Duodenal mucosa (tissue), 2 donors: Measurements from ENCODE around the gene AQP1.

Experiments
- H3K27ac ChIP-seq: one replicate; pipeline ENCODE4 v1.7.0; 2013; ENCODE audit warnings: low read depth, low read length
- H3K27me3 ChIP-seq, 2 donors: one replicate each; pipeline ENCODE4 v1.7.0; 2013; ENCODE audit warnings: low read length in 2 of 2, control low read depth in 1 of 2; ENCODE audit not compliant: insufficient read depth in 2 of 2, control insufficient read depth in 1 of 2
- H3K36me3 ChIP-seq, 2 donors: one replicate each; pipeline ENCODE4 v1.7.0; 2013; ENCODE audit warnings: low read length in 2 of 2, control low read depth in 1 of 2; ENCODE audit not compliant: insufficient read depth in 2 of 2, control insufficient read depth in 1 of 2
- H3K4me1 ChIP-seq, 2 donors: one replicate each; pipeline ENCODE4 v1.7.0; 2013; ENCODE audit warnings: low read length in 2 of 2, control low read depth in 1 of 2; ENCODE audit not compliant: insufficient read depth in 2 of 2, control insufficient read depth in 1 of 2
- H3K4me3 ChIP-seq, 2 donors: one replicate each; pipeline ENCODE4 v1.7.0; 2013; ENCODE audit warnings: low read length in 2 of 2, low read depth in 1 of 2
- H3K9ac ChIP-seq, 2 donors: one replicate each; pipeline ENCODE4 v1.7.0; 2013; ENCODE audit warnings: low read length in 2 of 2, low read depth in 1 of 2
- H3K9me3 ChIP-seq, 2 donors: one replicate each; pipeline ENCODE4 v1.7.0; 2013; ENCODE audit warnings: low read length in 2 of 2, control low read depth in 1 of 2; ENCODE audit not compliant: control insufficient read depth in 1 of 2

AQP1 gene

DNA sequence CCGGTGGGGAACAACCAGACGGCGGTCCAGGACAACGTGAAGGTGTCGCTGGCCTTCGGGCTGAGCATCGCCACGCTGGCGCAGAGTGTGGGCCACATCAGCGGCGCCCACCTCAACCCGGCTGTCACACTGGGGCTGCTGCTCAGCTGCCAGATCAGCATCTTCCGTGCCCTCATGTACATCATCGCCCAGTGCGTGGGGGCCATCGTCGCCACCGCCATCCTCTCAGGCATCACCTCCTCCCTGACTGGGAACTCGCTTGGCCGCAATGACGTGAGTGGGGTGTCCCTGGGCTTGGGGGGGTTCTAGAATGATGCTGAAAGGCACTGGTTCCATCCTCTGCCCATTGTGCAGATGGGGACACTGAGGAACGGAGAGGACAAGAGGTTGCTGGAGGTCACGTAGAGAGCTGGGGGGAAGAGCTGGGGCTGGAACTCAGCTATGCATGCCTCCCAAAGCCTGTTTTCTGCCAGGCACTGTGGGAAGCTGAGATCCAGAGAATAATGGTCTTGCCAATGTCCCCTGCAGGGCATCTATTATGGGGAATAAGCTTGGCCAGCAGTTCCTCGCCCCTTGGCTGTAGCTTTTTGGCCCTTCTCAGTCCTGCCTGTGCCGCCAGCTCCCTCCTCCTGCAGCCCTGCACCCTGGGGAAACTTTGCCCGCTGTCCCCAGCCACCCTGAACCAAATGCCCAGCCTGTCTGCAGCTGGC is 523 bp downstream of the AQP1 start:
- H3K9ac ChIP-seq, result peak overlapping the region; percentile 44 to 53
- peaks cover 49 to 94% of the 10 kb centered on the region in 2 donors for H3K4me1 ChIP-seq

DNA sequence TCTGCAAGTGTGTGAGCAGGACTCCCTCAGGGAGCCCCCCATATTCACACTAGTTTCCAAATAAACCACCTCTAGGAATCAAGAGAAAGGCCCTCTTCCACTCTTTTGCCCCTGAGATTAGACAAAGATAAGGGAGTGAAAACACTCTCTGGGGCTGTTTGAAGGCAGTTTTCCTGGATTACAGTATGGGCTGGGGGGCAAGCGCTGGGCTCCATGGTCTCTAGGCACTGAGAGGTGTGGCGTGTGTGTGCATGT is 1.0 kb downstream of the AQP1 start:
- peaks cover 49 to 90% of the 10 kb centered on the region in 2 donors for H3K4me1 ChIP-seq
- H3K4me3 ChIP-seq, result peak overlapping the region; percentile 67 to 77

More for the DNA sequence above, 523 bp downstream of the AQP1 start:
- Histone ChIP-seq H3K4me3 (peak overlapping the region; percentile 67 to 77), H3K9me3 (no peaks in the 10 kb centered on the region), H3K27ac (no peak overlapping the region), H3K27me3 (no peaks in the 10 kb centered on the region), H3K36me3 (no peaks in the 10 kb centered on the region)

DNA sequence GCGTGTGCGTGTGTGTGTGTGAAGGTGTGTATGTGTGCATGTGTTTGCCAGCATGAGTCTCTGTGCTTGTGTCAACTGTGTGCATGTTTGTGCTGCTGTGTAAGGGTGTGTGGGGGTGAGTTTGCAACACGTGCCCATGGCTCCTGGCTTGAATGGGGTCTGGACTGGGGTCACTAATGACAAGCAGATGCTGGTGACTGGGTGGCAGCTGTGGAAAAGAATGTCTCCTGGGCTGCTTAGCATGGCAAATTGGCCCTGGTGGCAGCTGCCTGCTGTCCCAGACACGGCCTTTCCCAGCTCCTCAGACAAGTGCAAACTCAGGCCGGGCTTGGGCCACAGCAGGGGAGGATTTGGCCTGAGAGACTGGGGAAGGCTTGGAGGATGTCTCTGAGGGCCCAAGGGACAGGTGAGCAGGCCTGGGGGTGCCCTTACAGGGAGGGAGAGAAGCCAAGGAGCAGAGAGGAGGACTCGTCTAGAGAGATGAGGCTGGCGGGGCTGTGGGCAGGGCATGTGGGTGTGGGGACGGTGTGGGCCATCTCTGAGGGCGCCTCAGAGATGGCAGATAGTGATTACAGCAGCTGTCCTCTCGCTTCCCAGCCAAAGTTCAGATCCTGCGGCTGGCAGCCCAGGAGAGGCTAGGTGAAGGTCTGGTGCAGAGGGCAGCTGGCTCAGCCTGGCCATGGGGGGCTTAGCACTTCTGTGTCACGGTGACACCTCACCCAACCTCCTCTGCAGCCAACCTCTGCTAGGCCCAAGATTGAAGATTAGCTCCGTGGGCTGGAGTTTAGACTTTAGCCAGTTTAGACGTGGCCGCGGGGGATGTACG is 1.5 kb downstream of the AQP1 start:
- H3K27me3 ChIP-seq, result no peaks in the 10 kb centered on the region
- peak overlapping the region; percentile 67 to 77 for H3K4me3 ChIP-seq
- H3K9ac ChIP-seq, result peak overlapping the region; percentile 44 to 53
- peaks cover 49 to 84% of the 10 kb centered on the region in 2 donors for H3K4me1 ChIP-seq
- no peaks in the 10 kb centered on the region for H3K36me3 ChIP-seq
- H3K9me3 ChIP-seq, result no peaks in the 10 kb centered on the region
- peak overlapping the region; percentile 51 for H3K27ac ChIP-seq

More for the DNA sequence above, 1.0 kb downstream of the AQP1 start:
- Histone ChIP-seq H3K36me3 (no peaks in the 10 kb centered on the region), H3K27ac (peak overlapping the region; percentile 5), H3K9me3 (no peaks in the 10 kb centered on the region), H3K9ac (peak overlapping the region; percentile 44 to 53), H3K27me3 (no peaks in the 10 kb centered on the region)

DNA sequence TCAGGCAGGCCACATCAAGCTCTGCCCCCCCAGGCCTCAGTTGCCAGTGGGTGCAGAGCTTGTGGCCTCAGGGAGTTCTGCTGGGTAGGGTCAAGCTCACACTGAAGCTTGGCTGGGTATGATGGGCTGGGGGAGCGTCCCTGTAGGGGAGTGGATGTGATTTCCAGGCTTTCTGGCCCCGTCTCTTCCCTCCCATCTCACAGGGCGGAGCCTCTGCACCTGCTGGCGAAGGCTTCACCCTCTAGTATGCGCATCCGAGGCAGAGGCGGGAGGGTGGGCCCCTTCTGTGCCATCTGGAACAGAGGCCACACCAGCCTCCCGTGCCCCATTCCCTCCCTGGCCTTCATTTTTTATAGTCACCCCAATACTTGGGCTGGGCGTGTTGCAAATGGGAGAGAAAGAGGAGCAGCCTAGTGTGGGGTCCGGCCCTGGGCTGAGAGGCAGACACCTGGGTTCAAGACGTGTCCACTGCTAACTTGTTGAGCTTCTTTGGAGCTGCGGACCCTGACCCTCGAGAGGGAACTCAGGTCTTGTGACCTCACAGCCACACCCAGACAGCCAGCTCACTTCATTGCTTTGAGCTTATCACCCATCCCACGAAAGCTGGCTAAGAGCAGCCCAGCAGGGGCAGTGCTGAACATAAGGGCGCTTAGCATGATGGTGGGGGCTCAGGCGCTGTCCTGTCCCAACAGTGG is 2.3 kb downstream of the AQP1 start:
- no peaks in the 10 kb centered on the region for H3K36me3 ChIP-seq
- H3K27me3 ChIP-seq, result no peaks in the 10 kb centered on the region
- peak overlapping the region; percentile 44 to 53 for H3K9ac ChIP-seq
- peak overlapping the region; percentile 67 to 77 for H3K4me3 ChIP-seq
- no peaks in the 10 kb centered on the region for H3K9me3 ChIP-seq
- no peak overlapping the region for H3K27ac ChIP-seq
- peaks cover 49 to 84% of the 10 kb centered on the region in 2 donors for H3K4me1 ChIP-seq

DNA sequence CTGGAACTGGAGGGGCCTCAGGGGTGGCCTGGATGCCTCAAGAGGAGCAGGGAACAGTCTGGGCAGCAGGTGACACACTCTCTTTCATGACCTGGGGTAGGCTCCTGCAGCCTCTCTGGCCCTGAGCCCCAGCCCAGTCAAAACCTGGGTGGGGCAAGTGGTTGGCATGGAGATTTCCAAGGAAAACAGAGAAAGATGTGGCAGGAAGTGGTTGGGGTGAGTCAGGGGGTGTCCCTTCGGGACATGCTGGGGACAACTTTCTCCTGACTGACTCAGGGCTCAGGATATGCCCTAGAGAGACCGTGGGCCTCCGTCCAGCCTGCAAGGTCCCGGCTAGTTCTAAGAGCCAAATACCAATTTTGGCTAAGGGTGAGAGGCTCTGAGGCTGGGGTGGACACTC is 2.9 kb downstream of the AQP1 start:
- Histone ChIP-seq H3K9me3 (no peaks in the 10 kb centered on the region), H3K4me3 (peak overlapping the region; percentile 67 to 77), H3K36me3 (no peaks in the 10 kb centered on the region), H3K27me3 (no peaks in the 10 kb centered on the region), H3K27ac (no peak overlapping the region), H3K9ac (peak overlapping the region; percentile 18 to 33), H3K4me1 (peaks cover 45 to 81% of the 10 kb centered on the region in 2 donors)

DNA sequence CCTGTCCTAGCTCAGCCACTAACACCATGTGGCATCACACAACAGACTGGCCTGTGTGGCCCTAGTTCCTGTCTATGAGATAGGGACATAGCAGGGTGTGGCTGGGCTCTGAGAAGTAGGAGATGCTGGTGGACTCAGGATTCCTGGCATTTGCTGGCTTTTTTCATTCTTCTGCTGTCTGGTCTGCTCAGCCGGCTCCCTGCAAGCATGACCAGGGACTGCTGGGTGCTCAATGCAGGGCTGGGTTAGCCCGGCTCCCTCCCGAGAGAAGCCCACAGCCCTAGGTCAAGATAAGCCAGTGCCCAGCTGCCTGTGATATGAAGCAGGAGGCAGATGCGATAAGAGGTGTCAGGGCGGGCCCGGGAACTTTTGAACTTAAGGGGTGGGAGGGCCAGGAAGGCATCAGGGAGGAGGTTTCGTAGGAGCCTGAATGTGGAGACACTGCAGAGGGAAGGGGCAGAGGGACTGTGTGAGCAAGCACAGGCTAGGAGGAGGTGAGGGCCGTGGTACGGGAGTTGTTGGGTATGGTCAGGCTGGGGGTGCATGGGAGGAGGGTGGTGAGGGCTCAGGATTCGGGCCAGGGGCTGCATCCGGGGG is 3.5 kb downstream of the AQP1 start:
- no peaks in the 10 kb centered on the region for H3K27me3 ChIP-seq
- H3K4me3 ChIP-seq, result peak overlapping the region; percentile 67 to 77
- peaks cover 44 to 83% of the 10 kb centered on the region in 2 donors for H3K4me1 ChIP-seq
- H3K27ac ChIP-seq, result no peak overlapping the region
- peak overlapping the region in 1 of 2 donors; percentile 33 for H3K9ac ChIP-seq
- no peaks in the 10 kb centered on the region for H3K9me3 ChIP-seq
- no peaks in the 10 kb centered on the region for H3K36me3 ChIP-seq

DNA sequence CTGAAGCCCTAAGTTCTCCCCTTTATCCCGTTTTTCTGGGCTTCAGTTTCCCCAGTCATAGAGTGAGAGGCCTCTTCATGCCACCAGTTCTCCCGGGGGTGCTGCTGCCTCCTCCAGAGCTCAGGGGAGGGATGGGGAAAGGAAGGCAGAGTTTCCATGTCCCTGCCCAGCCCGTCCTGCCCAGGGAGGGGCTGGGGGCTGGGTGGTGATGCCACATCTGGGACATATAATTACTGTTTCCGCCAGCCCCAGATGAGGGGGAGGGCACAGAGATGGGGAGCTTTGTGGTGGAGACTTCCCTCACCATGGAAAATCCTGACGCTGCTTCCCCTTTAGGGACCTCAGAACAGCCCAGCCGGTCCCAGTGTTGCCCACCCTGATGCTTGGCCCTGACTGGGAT is 4.1 kb downstream of the AQP1 start:
- H3K4me1 ChIP-seq, result peaks cover 43 to 81% of the 10 kb centered on the region in 2 donors
- peak overlapping the region; percentile 25 to 26 for H3K9ac ChIP-seq
- H3K36me3 ChIP-seq, result no peaks in the 10 kb centered on the region
- no peaks in the 10 kb centered on the region for H3K9me3 ChIP-seq
- H3K4me3 ChIP-seq, result peak overlapping the region; percentile 67 to 77
- H3K27me3 ChIP-seq, result no peaks in the 10 kb centered on the region
- peak overlapping the region; percentile 24 for H3K27ac ChIP-seq

DNA sequence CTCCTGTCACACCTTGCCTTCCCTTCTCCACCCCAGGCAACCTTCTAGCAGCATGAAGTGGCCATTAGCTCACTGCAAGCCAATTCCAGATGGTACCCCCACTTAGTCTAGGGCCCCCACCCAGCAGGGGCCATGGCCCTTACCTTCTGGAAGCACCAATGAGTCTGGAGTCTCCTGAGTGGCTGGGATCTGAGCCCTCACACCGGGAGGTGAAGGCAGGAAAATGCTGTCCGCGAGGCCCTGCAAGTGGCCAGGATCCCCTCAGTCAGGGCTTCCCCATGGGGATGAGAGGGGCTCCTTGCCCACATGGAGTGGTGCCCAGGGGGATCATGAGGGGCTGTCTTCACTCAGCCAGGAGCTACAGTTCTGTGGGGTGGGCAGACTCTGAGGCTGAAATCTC is 4.6 kb downstream of the AQP1 start:
- Histone ChIP-seq H3K36me3 (peaks cover 0 to 4% of the 10 kb centered on the region in 2 donors), H3K27me3 (no peaks in the 10 kb centered on the region), H3K4me3 (no peak overlapping the region), H3K9me3 (no peaks in the 10 kb centered on the region), H3K4me1 (peaks cover 39 to 76% of the 10 kb centered on the region in 2 donors), H3K27ac (peak overlapping the region; percentile 24), H3K9ac (peak overlapping the region; percentile 25 to 26)

DNA sequence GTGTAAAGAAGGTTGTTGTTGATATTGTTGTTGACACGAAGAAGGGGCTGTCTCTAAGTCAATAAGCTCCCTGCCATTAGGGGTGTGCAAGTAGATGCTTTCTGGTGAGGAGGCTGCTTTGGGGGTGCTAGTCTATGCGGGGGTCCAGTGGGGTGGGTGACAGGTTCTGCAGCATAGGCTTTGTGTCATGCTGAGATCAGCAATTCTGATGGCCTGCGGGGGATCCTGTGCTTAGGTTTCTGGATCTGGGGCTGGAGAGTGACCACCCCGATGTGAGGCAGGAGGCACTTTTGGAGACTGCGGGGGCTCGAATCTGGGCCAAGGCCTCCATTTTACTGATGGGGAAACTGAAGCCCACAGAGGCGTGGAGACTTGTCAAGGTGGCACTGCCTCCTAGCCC is 5.1 kb downstream of the AQP1 start:
- H3K27ac ChIP-seq, result no peak overlapping the region
- H3K4me1 ChIP-seq, result peaks cover 38 to 72% of the 10 kb centered on the region in 2 donors

More for the DNA sequence above, 5.1 kb downstream of the AQP1 start:
- Histone ChIP-seq H3K9me3 (no peaks in the 10 kb centered on the region), H3K27me3 (no peaks in the 10 kb centered on the region), H3K4me3 (no peak overlapping the region), H3K36me3 (peaks cover 0 to 7% of the 10 kb centered on the region in 2 donors), H3K9ac (no peak overlapping the region)
